ENCODE measurements around the gene ABCC11. TPM values are rescaled to one million over a fixed set of nuclear protein-coding genes. Genes with fewer than 3 reads are reported as not detected.

ABCC11 gene
- total RNA-seq, 2 donors from 2014 or later, result 1.5 TPM

DNA sequence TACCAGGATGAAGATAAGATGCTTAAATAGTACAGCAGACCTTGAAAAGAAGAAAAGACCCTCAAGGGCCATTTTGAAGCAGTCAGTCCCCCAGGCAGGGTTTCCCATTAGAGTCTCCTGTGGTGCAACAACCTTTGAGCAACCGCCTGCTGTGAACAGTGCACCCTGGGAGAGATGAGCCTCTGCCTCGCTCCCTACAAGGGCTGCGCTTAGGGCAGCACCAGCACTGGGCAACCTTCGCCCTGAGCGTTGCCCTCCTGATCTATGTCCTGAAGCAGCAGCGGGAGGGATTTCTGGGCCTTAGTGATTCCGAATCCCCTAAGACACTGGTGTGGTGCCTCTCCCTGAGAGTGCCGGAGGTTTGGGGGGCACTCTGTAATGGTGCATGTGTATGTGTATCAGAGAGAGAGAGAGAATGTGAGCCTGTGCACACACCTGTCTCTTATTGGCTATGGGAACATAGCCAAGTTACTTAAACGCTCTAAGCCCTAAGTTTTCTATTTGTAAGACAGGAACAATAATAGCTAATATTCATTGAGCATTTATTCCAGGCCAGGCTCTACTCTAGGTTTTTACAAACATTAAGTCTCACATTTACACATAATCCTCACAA lies 66.4 kb downstream of the ABCC11 start:
- no peaks in the 10 kb centered on the region for H3K9me3 ChIP-seq
- H3K36me3 ChIP-seq, result no peaks in the 10 kb centered on the region
- intact Hi-C loops (cut with DNase I), result no loop called here
- 85% methylated on average over 9 of the region's 9 CpGs for WGBS
- no peak overlapping the region for H3K27ac ChIP-seq
- H3K4me1 ChIP-seq (replicated peaks), result no peaks in the 10 kb centered on the region
- no peak for DNase-seq (ENCODE audit: low spot score)
- TF ChIP-seq POLR2A (IDR thresholded peaks at IDR 0.05), result no peak
- TF ChIP-seq, protein P1, sequence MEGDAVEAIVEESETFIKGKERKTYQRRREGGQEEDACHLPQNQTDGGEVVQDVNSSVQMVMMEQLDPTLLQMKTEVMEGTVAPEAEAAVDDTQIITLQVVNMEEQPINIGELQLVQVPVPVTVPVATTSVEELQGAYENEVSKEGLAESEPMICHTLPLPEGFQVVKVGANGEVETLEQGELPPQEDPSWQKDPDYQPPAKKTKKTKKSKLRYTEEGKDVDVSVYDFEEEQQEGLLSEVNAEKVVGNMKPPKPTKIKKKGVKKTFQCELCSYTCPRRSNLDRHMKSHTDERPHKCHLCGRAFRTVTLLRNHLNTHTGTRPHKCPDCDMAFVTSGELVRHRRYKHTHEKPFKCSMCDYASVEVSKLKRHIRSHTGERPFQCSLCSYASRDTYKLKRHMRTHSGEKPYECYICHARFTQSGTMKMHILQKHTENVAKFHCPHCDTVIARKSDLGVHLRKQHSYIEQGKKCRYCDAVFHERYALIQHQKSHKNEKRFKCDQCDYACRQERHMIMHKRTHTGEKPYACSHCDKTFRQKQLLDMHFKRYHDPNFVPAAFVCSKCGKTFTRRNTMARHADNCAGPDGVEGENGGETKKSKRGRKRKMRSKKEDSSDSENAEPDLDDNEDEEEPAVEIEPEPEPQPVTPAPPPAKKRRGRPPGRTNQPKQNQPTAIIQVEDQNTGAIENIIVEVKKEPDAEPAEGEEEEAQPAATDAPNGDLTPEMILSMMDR (IDR thresholded peaks at IDR 0.05), result no peak
- no peak for TF ChIP-seq POLR2AphosphoS5 (IDR thresholded peaks at IDR 0.05)
- no peaks in the 10 kb centered on the region for H3K27me3 ChIP-seq (replicated peaks; ENCODE audit: insufficient read depth)
- H3K4me3 ChIP-seq, result no peak overlapping the region

DNA sequence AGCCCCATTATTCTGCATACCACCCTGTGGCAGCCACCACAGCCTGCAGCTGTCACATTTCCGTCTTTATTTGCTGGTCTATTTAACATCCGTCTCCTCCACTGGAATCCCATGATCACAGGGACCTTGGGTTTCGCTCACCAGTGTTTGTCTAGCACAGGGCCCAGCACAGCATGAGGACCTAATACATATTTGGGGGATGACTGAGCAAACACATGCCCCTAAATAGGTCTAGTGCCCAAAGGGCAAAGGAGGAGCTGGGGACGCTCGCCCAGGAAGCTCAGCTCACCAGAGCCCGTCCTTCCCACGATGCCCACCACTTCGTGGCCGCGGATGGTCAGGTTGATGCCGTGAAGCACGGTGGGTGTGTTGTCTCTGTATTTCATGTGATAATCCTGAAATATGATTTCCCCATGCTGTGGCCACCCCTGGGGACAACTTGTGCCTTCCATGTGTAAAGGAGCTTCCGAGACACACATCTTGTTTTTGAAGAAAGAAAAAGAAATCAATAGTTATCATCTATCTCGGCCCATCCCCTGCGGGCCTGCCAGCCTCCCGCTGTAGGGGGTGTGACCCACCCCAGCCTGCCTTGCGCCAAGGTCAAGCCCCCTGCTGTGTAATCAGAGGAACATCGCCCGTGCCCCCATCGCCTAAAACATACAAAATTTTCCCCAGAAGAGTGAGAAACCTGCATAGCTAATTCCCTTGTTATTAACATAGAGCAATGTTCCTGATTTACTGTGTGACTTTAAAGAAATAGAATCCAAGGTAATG lies 70.5 kb downstream of the ABCC11 start:
- H3K36me3 ChIP-seq, result no peaks in the 10 kb centered on the region
- no peak for DNase-seq (ENCODE audit: low spot score)
- 87% methylated on average over 20 of the region's 20 CpGs for WGBS
- intact Hi-C loops (cut with DNase I), result no loop called here
- H3K4me1 ChIP-seq (replicated peaks), result no peaks in the 10 kb centered on the region
- no peaks in the 10 kb centered on the region for H3K27me3 ChIP-seq (replicated peaks; ENCODE audit: insufficient read depth)
- TF ChIP-seq POLR2A (IDR thresholded peaks at IDR 0.05), result no peak
- TF ChIP-seq, protein P1 (IDR thresholded peaks at IDR 0.05), result no peak
- no peak for TF ChIP-seq POLR2AphosphoS5 (IDR thresholded peaks at IDR 0.05)
- H3K27ac ChIP-seq, result no peak overlapping the region
- no peak overlapping the region for H3K4me3 ChIP-seq
- H3K9me3 ChIP-seq, result no peaks in the 10 kb centered on the region

DNA sequence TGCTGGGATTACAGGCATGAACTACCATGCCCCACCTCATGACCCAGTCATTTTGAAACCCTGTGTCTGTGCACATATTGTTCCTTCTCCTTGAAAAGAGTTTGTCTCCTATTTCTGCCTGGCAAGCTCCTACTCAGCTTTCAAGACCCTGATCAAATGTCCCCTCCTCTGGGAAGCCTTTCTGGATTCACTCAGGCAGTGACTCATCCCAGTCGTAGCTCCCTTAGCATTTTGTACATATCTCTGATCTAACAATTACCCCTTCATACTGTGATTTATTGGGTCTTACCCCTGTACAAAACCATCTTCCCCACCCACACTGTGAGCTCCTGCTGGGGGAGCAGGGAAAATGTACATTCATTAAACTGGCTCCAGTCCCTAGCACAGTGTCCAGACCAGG lies 73.5 kb downstream of the ABCC11 start:
- no peak overlapping the region for H3K27ac ChIP-seq
- H3K4me3 ChIP-seq, result no peak overlapping the region
- no peaks in the 10 kb centered on the region for H3K36me3 ChIP-seq
- no peaks in the 10 kb centered on the region for H3K4me1 ChIP-seq (replicated peaks)
- DNase-seq (ENCODE audit: low spot score), result no peak
- WGBS, result 25% methylated on average over 1 of the region's 1 CpG
- TF ChIP-seq, protein P1 (IDR thresholded peaks at IDR 0.05), result no peak
- no peak for TF ChIP-seq POLR2A (IDR thresholded peaks at IDR 0.05)
- TF ChIP-seq POLR2AphosphoS5 (IDR thresholded peaks at IDR 0.05), result no peak
- intact Hi-C loops (cut with DNase I), result no loop called here
- H3K9me3 ChIP-seq, result no peaks in the 10 kb centered on the region
- H3K27me3 ChIP-seq (replicated peaks; ENCODE audit: insufficient read depth), result no peaks in the 10 kb centered on the region

DNA sequence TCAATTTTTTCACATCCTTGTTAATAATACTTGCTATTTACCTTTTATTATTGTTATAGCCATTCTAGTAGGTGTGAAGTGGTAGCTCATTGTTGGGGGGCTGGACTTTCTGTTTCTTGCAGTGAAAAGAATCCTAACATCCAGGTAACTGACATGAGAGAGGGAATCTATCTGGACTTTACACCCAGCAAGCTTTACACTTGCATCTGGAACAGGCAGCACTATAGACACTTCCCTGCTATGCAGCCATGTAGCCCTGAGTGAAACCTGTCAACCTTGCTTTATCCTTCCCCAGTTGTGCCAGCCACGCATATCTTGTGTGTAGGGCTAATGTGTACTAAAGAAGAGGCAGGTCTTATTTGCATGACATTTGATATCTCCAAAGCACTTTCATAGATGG lies 74.7 kb downstream of the ABCC11 start:
- WGBS, result 55% methylated on average over 1 of the region's 1 CpG
- TF ChIP-seq POLR2A (IDR thresholded peaks at IDR 0.05) (no peak), POLR2AphosphoS5 (IDR thresholded peaks at IDR 0.05) (no peak)
- TF ChIP-seq, protein P1 (IDR thresholded peaks at IDR 0.05), result no peak

DNA sequence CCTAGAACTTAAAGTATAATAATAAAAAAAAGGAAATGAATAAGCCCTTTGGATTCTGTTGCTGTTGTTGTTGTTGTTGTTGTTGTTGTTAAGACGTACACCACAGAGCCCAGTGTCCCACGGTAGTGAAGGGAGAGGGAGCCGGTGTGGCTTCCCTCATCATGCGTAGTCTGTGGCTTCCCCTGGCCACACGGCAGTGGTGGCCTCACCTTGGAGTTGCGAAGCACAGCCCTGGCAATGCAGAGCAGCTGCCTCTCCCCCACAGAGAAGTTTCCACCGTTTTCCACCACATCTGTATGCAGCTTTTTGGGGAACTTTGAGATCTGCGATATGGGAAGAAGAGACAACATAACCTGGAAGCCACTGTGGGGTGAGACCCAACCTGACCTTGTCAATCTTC lies 77.4 kb downstream of the ABCC11 start:
- Histone ChIP-seq H3K9me3 (no peaks in the 10 kb centered on the region), H3K4me1 (replicated peaks) (no peaks in the 10 kb centered on the region), H3K27me3 (replicated peaks; ENCODE audit: insufficient read depth) (no peaks in the 10 kb centered on the region), H3K4me3 (no peak overlapping the region), H3K27ac (no peak overlapping the region), H3K36me3 (no peaks in the 10 kb centered on the region)
- 80% methylated on average over 8 of the region's 8 CpGs for WGBS
- TF ChIP-seq, protein P1 (IDR thresholded peaks at IDR 0.05), result no peak
- TF ChIP-seq POLR2A (IDR thresholded peaks at IDR 0.05), result no peak
- DNase-seq (ENCODE audit: low spot score), result no peak
- intact Hi-C loops (cut with DNase I), result no loop called here

More for the DNA sequence above, 74.7 kb downstream of the ABCC11 start:
- Histone ChIP-seq H3K27ac (no peak overlapping the region), H3K27me3 (replicated peaks; ENCODE audit: insufficient read depth) (no peaks in the 10 kb centered on the region), H3K4me1 (replicated peaks) (no peaks in the 10 kb centered on the region), H3K4me3 (no peak overlapping the region), H3K9me3 (no peaks in the 10 kb centered on the region), H3K36me3 (no peaks in the 10 kb centered on the region)
- no peak for DNase-seq (ENCODE audit: low spot score)
- intact Hi-C loops (cut with DNase I), result no loop called here

All from prostate gland (tissue), 2 donors.